A673 (cell line): Measurements from ENCODE around the gene TUBA1C. TPM values are rescaled to one million over a fixed set of nuclear protein-coding genes. Genes with fewer than 3 reads are reported as not detected.

Experiments used
- BruUV-seq: library from RNA; stranded (reverse); fragments of 400-500 nt; replicated peaks from 2 replicates; lab custom pipeline; 2021; lab: Mats Ljungman, UMichigan
- CTCF ChIA-PET: fragments of 300-600 bp; sonication (Branson Sonifier 250); formaldehyde crosslinking; loops from one replicate; lab custom pipeline; 2022; ENCODE audit warnings: antibody characterized with exemption; lab: Charles Lee
- POLR2A ChIA-PET: fragments of 300-600 bp; sonication (Branson Sonifier 250); formaldehyde crosslinking; loops from one replicate; lab custom pipeline; 2022; ENCODE audit warnings: antibody characterized with exemption; ENCODE audit not compliant: low non-redundant PET; lab: Charles Lee
- DNase-seq: peaks from one replicate; pipeline ENCODE4 v3.0.0-alpha.2; 2015; ENCODE audit warnings: low spot score
- H3K27ac ChIP-seq: fragments of 200-600 bp; sonication (generic); 2 replicates; pipeline ENCODE4 v1.5.1; 2016; ENCODE audit warnings: mixed run types, low read depth, mild to moderate bottlenecking, mixed read lengths, antibody characterized with exemption, low read length; ENCODE audit not compliant: poor library complexity, severe bottlenecking
- H3K27me3 ChIP-seq: fragments of 200-600 bp; sonication (generic); replicated peaks from 2 replicates; pipeline ENCODE4 v1.6.1; 2017; ENCODE audit warnings: mixed run types, low read depth, mild to moderate bottlenecking, mixed read lengths, antibody characterized with exemption, low read length; ENCODE audit not compliant: insufficient read depth, poor library complexity
- H3K36me3 ChIP-seq: fragments of 200-600 bp; sonication (generic); 2 replicates; pipeline ENCODE4 v1.6.1; 2016; ENCODE audit warnings: mixed run types, mild to moderate bottlenecking, mixed read lengths, antibody characterized with exemption, low read length; ENCODE audit not compliant: insufficient read depth, poor library complexity, severe bottlenecking
- H3K4me1 ChIP-seq: fragments of 200-600 bp; sonication (generic); 2 replicates; pipeline ENCODE4 v1.6.1; 2017; ENCODE audit warnings: mixed run types, mild to moderate bottlenecking, mixed read lengths, antibody characterized with exemption, low read length; ENCODE audit not compliant: insufficient read depth, poor library complexity, severe bottlenecking
- H3K4me3 ChIP-seq: fragments of 200-600 bp; sonication (generic); 2 replicates; pipeline ENCODE4 v1.5.1; 2016; ENCODE audit warnings: low read depth, mixed run types, mild to moderate bottlenecking, mixed read lengths, low read length; ENCODE audit not compliant: poor library complexity, severe bottlenecking
- H3K9me3 ChIP-seq: fragments of 200-600 bp; sonication (generic); 2 replicates; pipeline ENCODE4 v1.6.1; 2016; ENCODE audit warnings: mixed run types, low read depth, mild to moderate bottlenecking, mixed read lengths, antibody characterized with exemption, low read length; ENCODE audit not compliant: poor library complexity, severe bottlenecking
- EZH2 ChIP-seq: fragments of 200-600 bp; sonication (generic); IDR thresholded peaks from 2 replicates; pipeline ENCODE4 v1.6.1; 2017; ENCODE audit warnings: borderline replicate concordance, low read depth, mild to moderate bottlenecking, mixed read lengths, antibody characterized with exemption, low read length; ENCODE audit not compliant: poor library complexity, severe bottlenecking
- intact Hi-C: fragments of 100-400 bp; cut with micrococcal nuclease; formaldehyde crosslinking; loops from one replicate; pipeline ENCODE4 v1.10.0; 2022; ENCODE audit not compliant: unreplicated experiment
- total RNA-seq: library from RNA; stranded (reverse); gene quantifications from 2 replicates; pipeline ENCODE4 v1.2.3, GENCODE V29; 2021
- TF ChIP-seq, protein P1 (sequence below): fragments of 300-800, 200-600 bp; sonication (generic); conservative IDR thresholded peaks from 2 replicates; pipeline ENCODE4 v1.5.1; 2017; ENCODE audit warnings: low read depth, mild to moderate bottlenecking, antibody characterized with exemption, low read length, moderate library complexity, mixed read lengths

Gene TUBA1C
- total RNA-seq, 1 experiment from 2014 or later = 622 TPM

DNA sequence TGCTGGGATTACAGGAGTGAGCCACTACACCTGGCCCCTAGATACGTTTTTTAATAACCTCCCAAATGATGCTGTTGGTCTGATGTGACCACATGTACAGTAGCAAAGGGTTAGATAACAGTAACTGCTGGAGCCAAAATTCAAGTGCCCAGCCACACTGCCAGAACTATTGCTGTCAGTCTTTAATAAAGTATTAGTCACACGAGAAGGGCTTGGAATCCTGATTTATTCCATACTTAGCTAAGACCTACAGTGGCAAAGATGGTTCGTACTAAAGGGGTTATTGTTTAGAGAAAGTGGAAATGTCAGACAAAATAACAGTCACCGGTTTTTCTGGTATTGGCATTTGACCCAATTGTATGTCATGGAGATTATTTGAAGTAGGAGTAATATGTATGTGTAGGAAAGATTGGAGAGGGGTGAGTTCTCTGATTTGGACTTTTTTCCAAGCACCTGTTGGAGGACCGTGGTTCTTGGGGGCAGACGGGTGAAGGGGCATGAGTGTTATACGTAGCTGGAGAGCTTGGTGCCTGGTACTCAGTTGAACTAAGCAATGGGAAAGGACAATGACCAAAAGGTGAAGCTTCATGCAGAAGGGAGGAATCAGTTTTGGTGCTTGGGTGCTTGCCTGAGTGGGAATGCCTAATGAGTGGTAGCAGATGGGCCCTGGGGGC, 9.7 kb downstream of the TUBA1C start:
- intact Hi-C loops = no loop called here
- no peaks in the 10 kb centered on the region for H3K27me3 ChIP-seq
- ChIA-PET CTCF (interaction anchor here (0.5 kb wide), 1 partner anchor 85 kb away, joined by 3 read pairs; no protein-coding TSS in a partner anchor), POLR2A (no interaction called here)
- BruUV-seq = no TSS peak
- H3K4me3 ChIP-seq = no peak overlapping the region
- no peaks in the 10 kb centered on the region for H3K9me3 ChIP-seq
- no peak for DNase-seq
- TF ChIP-seq EZH2 = no peak
- TF ChIP-seq, protein P1, sequence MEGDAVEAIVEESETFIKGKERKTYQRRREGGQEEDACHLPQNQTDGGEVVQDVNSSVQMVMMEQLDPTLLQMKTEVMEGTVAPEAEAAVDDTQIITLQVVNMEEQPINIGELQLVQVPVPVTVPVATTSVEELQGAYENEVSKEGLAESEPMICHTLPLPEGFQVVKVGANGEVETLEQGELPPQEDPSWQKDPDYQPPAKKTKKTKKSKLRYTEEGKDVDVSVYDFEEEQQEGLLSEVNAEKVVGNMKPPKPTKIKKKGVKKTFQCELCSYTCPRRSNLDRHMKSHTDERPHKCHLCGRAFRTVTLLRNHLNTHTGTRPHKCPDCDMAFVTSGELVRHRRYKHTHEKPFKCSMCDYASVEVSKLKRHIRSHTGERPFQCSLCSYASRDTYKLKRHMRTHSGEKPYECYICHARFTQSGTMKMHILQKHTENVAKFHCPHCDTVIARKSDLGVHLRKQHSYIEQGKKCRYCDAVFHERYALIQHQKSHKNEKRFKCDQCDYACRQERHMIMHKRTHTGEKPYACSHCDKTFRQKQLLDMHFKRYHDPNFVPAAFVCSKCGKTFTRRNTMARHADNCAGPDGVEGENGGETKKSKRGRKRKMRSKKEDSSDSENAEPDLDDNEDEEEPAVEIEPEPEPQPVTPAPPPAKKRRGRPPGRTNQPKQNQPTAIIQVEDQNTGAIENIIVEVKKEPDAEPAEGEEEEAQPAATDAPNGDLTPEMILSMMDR = no peak
- peaks cover 2% of the 10 kb centered on the region for H3K4me1 ChIP-seq
- no peak overlapping the region for H3K27ac ChIP-seq
- peaks cover 44% of the 10 kb centered on the region for H3K36me3 ChIP-seq

DNA sequence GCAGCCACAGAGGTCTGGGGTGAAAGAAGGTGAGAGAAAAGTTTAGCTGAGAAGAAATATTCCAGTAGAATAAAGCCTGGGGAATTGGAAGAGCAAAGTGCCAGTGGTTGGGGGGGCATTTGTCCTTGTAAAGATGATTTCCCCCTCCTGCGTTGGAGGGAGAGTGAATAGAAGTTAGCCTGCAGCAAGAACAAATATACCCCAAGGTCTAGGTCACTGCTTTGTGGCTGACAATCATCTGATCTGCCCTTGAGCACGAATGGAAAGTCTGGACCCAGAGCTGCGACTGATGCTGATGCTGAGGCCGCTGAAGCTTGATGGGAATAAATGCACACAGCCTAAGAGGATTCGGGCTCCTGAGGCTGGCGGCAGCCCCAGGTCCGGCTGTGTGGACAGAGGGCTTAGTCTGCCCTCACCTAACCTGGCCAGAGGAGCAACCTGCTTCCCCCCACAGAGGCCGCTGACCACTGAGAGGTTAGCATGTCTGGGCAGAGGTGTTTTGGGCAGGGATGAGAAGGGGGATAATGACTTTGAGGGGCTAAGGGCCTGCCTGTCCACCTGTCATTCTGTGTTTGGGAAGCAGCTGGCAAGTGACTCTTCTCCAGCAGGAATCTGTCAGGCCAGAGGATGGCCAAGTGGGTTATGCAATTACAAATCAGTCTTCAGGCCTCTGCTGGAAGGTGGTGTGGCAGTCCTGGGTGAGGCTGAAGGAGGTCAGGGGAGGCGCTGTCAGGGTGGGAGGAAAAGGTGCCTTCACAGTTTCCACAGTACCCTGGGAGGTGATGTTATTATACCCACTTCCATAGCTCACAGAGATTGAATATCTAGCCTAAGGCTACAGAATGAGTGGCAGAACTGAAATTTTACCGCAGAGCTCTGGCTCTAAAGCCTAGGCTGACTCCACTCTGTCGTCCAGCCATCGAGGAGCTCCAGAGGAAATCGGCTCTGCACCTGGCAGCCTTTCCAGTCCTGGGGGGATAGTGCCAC, 11.7 kb downstream of the TUBA1C start:
- Histone ChIP-seq H3K27ac (no peak overlapping the region), H3K27me3 (no peaks in the 10 kb centered on the region), H3K9me3 (no peaks in the 10 kb centered on the region), H3K4me3 (no peak overlapping the region), H3K36me3 (peaks cover 23% of the 10 kb centered on the region), H3K4me1 (peaks cover 9% of the 10 kb centered on the region)
- no peak for TF ChIP-seq EZH2
- TF ChIP-seq, protein P1 = no peak
- no peak for DNase-seq
- CTCF ChIA-PET = no interaction called here
- BruUV-seq = no TSS peak
- intact Hi-C loops = no loop called here
- POLR2A ChIA-PET = no interaction called here

DNA sequence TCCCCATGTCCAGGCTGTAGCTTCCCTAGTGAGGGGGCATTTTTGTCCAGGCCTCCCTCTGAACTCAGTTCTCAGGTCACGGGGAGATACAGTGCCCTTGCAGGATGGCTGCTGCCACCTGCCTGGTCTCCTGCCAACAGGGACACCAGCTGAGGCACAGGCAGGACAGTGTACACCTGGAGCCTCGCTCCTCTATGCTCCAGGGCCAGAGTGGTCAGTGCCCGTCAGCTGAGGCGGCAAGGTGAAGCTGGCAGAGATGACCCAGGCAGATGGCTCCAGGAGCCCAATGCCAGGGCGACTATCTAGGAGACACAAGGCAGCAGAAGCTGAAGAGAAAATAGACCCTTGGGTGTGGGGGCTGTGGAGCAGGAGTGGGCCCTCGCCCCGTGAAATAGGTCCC, 12.6 kb downstream of the TUBA1C start:
- CTCF ChIA-PET = no interaction called here
- DNase-seq = no peak
- TF ChIP-seq, protein P1 = no peak
- TF ChIP-seq EZH2 = no peak
- peaks cover 18% of the 10 kb centered on the region for H3K36me3 ChIP-seq
- peaks cover 9% of the 10 kb centered on the region for H3K4me1 ChIP-seq
- intact Hi-C loops = no loop called here
- no peaks in the 10 kb centered on the region for H3K27me3 ChIP-seq
- no TSS peak for BruUV-seq
- no peak overlapping the region for H3K4me3 ChIP-seq
- no peak overlapping the region for H3K27ac ChIP-seq
- H3K9me3 ChIP-seq = no peaks in the 10 kb centered on the region
- POLR2A ChIA-PET = interaction anchor here (0.5 kb wide), 1 partner anchor 109 kb away, joined by 5 read pairs; no protein-coding TSS in a partner anchor
